ENCODE results near the gene YWHAH.

The YWHAH gene

DNA sequence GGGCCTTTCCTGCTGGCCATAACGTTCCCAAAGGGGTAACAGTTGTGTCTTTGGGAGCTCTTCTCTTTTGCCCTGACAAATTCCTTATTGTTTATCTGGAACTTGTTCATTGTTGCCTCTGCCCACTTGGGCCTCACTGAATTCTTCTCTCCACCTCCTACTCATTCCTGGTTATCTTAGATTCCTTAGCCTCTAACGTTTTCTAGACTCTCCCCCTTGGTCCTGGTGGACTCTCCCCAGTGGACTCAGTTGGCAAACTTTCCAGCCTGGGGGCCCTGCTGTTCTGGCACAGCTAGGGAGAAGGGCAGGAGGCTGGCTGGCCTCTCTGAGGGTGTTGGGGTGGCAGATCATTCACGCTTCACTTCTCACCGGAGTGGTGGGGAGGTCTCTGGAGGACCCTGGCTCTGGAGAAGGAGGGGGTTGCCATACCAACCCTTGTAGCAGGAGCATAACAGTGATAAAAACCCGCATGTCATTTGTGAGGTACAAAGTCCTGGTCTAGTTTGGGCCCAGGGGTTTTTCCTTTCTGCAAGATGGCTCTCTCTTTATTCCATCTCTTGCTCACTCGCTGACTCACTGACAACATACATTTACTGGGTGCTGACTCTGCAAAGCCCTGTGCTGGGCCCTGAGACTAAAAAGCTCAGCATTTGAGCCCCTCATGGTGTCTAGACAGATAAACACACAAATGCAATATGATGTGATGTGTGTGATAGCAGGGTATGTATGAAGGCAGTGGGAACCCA, 39.7 kb downstream of the YWHAH start:
- DNase-seq = no peak

- DNase-seq = no peak
These were observed 42.9 kb downstream of the YWHAH start for GRCh38 chr22:31987218-31987617.

DNA sequence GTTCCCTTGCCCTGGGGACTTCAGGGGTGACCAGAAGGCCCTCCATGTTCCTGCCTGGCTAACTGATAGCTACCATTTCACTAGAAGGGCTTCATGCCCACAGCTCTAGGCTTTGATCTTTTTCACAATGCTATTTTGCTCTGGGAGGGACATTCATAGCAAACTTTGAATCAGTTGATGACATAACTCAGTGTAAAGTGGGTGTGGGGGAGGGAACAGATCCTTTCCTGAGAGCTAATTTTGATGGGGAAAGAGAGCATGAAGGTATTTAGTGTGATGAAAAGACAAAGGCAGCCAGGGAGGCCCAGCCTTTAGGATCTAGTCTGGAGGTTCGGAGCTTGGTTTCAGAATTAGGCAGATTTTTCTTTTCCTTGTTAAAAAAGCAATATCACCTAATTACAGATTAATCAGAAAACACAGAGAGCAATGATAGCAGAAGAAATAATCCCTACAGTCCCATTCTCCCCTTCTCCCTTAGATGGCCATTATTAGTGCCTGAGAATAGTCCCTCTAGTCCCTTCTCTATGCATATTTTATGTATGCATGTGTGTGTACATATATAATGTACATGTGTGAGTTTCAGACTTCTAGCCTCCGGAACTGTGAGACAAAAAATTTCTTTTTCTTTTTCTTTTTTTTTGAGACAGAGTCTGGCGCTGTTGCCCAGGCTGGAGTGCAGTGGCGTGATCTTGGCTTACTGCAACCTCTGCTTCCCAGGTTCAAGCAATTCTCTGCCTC, 46.9 kb downstream of the YWHAH start:
- DNase-seq = no peak

DNA sequence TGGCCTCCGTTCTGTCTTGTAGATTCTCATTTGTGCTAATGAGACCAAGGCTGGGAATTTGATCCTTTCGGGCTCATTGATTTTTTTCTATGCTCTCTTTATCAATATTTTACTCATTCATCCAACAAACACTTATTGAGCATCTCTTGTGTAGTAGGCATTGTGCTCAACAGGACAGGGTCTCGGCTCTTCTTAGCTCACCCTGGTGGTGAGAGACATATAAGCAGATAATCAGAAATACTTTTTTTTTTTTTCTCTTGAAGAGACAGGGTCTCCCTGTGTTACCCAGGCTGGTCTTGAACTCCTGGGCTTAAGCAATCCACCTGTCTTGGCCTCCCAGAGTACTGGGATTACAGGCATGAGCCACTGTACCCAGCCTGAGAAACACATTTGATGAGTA, 50.7 kb downstream of the YWHAH start:
- no peak for DNase-seq

GRCh38 chr22:31995807-31996206, 51.5 kb downstream of the YWHAH start:
- DNase-seq = no peak

DNA sequence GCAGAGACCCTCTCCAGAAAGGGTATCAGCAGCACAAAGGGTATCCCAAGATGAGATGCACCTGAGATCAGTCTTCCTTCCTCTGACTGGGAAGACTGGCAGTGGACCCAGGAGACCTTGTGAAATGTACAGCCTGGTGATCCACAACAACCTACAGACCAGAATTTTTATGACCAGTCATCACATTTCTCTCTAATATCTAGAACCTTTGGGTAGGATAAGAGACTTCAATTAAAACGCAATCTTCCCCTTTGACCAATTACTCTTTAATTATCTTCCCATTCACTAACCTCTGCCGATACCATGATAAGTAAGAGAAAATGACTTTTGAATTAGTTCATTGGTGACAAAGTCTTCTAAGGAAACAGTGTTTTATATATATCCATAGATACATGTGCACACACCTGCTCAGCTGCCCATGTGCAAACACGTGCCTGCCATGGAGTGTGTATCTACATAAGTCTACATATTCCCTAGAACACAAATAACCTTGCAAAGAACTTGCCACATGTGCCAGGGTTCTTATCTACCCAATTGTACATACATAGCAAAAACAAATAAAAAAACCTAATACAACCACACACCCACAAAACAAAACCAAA, 54.5 kb downstream of the YWHAH start:
- no peak for DNase-seq

GRCh38 chr22:32000181-32000580, 55.8 kb downstream of the YWHAH start:
- DNase-seq = no peak

GRCh38 chr22:32005453-32005852, 61.1 kb downstream of the YWHAH start:
- DNase-seq = no peak
